ACC112 (cell line): Measurements from ENCODE around the gene DAPK2.
A peak's percentile ranks its signal among the peaks of the same experiment; 100 is the strongest.

Experiments
- H2AFZ ChIP-seq: fragments of 200-600 bp; sonication (generic); one replicate; pipeline ENCODE4 v1.6.0; 2017; ENCODE audit warnings: antibody characterized with exemption, low read length; ENCODE audit not compliant: unreplicated experiment
- H3K27ac ChIP-seq: fragments of 200-600 bp; sonication (generic); 2 replicates; pipeline ENCODE4 v1.5.1; 2014; ENCODE audit warnings: low read depth, mild to moderate bottlenecking, antibody characterized with exemption, low read length, moderate library complexity
- H3K27me3 ChIP-seq: fragments of 200-600 bp; sonication (generic); 2 replicates; pipeline ENCODE4 v1.6.1; 2014; ENCODE audit warnings: mild to moderate bottlenecking, antibody characterized with exemption, low read length, moderate library complexity, mixed read lengths; ENCODE audit not compliant: insufficient read depth
- H3K36me3 ChIP-seq: fragments of 200-600 bp; sonication (generic); 2 replicates; pipeline ENCODE4 v1.6.1; 2016; ENCODE audit warnings: mild to moderate bottlenecking, antibody characterized with exemption, low read length, moderate library complexity, mixed read lengths; ENCODE audit not compliant: insufficient read depth
- H3K4me1 ChIP-seq: fragments of 200-600 bp; sonication (generic); one replicate; pipeline ENCODE4 v1.6.1; 2016; ENCODE audit warnings: low read length, mixed read lengths; ENCODE audit not compliant: insufficient read depth, unreplicated experiment, control insufficient read depth
- H3K4me3 ChIP-seq: fragments of 200-600 bp; sonication (generic); 2 replicates; pipeline ENCODE4 v1.5.1; 2014; ENCODE audit warnings: mild to moderate bottlenecking, low read depth, low read length
- H3K79me2 ChIP-seq: fragments of 200-600 bp; sonication (generic); one replicate; pipeline ENCODE4 v1.6.0; 2016; ENCODE audit warnings: low read length; ENCODE audit not compliant: control insufficient read depth, unreplicated experiment, insufficient read depth

The DAPK2 gene

DNA sequence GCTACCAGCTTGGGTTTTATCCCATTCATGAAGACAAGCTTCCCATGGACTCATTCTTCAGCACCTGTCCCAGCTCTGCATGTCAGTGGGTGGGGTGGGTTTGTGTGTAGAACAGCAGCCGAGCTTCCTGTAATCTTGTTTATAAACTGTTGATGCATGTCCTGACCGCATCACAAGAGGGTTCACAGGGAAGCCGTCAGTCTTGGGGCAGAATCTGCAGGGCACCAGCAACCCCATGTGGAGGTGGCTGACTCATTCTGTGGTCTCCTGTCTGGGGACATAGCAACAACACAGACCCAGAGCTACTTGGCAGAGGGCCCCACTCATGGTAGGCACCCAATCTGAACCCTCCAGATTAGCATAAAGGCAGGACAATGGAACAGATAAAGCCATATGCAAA lies 35.6 kb downstream of the DAPK2 start:
- Histone ChIP-seq H3K27me3 (0 out of 2 replicates have a peak, but pooled peaks cover 3% of the 10 kb centered on the region), H3K4me1 (peaks cover 30% of the 10 kb centered on the region), H3K27ac (peak overlapping the region; percentile 28; the same call in 1 of the 2 replicates), H3K79me2 (no peaks in the 10 kb centered on the region), H2AFZ (no peak overlapping the region), H3K36me3 (no peaks in the 10 kb centered on the region), H3K4me3 (no peak overlapping the region)

DNA sequence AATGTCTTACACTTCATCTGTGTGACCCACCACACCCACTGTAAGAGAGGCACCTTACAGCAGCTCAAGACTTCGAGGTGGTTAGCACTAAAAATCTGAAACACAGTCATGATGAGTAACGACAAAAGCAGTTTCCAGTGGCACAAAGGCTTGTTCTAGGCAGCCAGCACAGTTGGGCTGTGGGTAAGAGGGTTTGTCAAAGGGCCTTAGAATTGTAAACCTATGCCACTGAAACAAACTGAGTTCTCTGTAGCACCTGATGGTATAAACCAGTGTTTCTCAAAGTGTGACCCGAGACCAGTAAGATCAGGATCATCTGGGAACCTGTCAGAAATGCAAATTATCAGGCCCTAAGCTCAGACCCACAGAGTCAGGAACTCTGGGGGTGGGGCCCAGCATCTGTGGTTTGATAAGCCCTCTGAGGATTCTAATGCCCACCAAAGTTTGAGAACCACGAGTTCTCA lies 36.5 kb downstream of the DAPK2 start:
- Histone ChIP-seq H3K27me3 (0 out of 2 replicates have a peak, but pooled peaks cover 3% of the 10 kb centered on the region), H3K79me2 (no peaks in the 10 kb centered on the region), H2AFZ (no peak overlapping the region), H3K4me1 (peaks cover 35% of the 10 kb centered on the region), H3K36me3 (no peaks in the 10 kb centered on the region), H3K4me3 (0 out of 2 replicates have a peak overlapping the region, but pooled peaks have one; percentile 20), H3K27ac (peak overlapping the region; percentile 28)

DNA sequence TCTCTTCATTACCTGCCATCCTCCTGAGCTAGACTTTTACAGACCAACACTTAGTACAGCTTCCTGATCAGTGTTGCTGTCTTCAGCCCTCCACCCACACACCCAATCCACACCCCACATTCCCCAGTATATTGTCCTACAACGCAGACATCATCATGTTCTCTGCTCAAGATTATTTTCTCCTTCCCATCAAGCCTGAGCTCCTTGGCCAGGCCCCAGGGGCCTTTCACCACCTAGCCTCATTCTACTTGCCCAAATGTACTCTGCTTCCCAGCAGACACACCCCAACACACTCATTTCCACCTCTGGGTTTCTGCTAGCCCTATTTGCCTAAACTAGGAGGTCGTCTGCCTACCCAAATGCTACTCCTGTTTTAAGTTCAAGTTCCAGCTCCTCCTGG lies 37.0 kb downstream of the DAPK2 start:
- H3K36me3 ChIP-seq: no peaks in the 10 kb centered on the region
- H3K27me3 ChIP-seq: 0 out of 2 replicates have a peak, but pooled peaks cover 3% of the 10 kb centered on the region
- no peak overlapping the region for H2AFZ ChIP-seq
- H3K27ac ChIP-seq: peak overlapping the region; percentile 28
- H3K4me1 ChIP-seq: peaks cover 41% of the 10 kb centered on the region
- H3K79me2 ChIP-seq: no peaks in the 10 kb centered on the region
- H3K4me3 ChIP-seq: peak overlapping the region; percentile 20; the same call in 1 of the 2 replicates

- no peak overlapping the region for H3K27ac ChIP-seq
- H3K4me3 ChIP-seq: no peak overlapping the region
- no peaks in the 10 kb centered on the region for H3K79me2 ChIP-seq
- H2AFZ ChIP-seq: no peak overlapping the region
- H3K4me1 ChIP-seq: peaks cover 39% of the 10 kb centered on the region
- 0 out of 2 replicates have a peak, but pooled peaks cover 3% of the 10 kb centered on the region for H3K27me3 ChIP-seq
- no peaks in the 10 kb centered on the region for H3K36me3 ChIP-seq
These were observed 38.1 kb downstream of the DAPK2 start for GRCh38 chr15:64008177-64008576.

- Histone ChIP-seq H3K79me2 (no peaks in the 10 kb centered on the region), H2AFZ (no peak overlapping the region), H3K4me3 (no peak overlapping the region), H3K36me3 (no peaks in the 10 kb centered on the region), H3K4me1 (peaks cover 39% of the 10 kb centered on the region), H3K27me3 (0 out of 2 replicates have a peak, but pooled peaks cover 3% of the 10 kb centered on the region), H3K27ac (no peak overlapping the region)
These were observed 39.6 kb downstream of the DAPK2 start for GRCh38 chr15:64006642-64007041.

- Histone ChIP-seq H3K4me1 (peaks cover 24% of the 10 kb centered on the region), H3K27ac (no peak overlapping the region), H3K4me3 (no peak overlapping the region), H3K36me3 (no peaks in the 10 kb centered on the region), H3K27me3 (0 out of 2 replicates have a peak, but pooled peaks cover 3% of the 10 kb centered on the region), H2AFZ (no peak overlapping the region), H3K79me2 (no peaks in the 10 kb centered on the region)
These were observed 41.7 kb downstream of the DAPK2 start for GRCh38 chr15:64004587-64004986.

GRCh38 chr15:64004056-64004455 lies 42.2 kb downstream of the DAPK2 start:
- Histone ChIP-seq H3K27me3 (0 out of 2 replicates have a peak, but pooled peaks cover 3% of the 10 kb centered on the region), H3K4me1 (peaks cover 23% of the 10 kb centered on the region), H3K27ac (no peak overlapping the region), H3K36me3 (no peaks in the 10 kb centered on the region), H2AFZ (no peak overlapping the region), H3K4me3 (no peak overlapping the region), H3K79me2 (no peaks in the 10 kb centered on the region)

- Histone ChIP-seq H3K4me1 (peaks cover 28% of the 10 kb centered on the region), H2AFZ (no peak overlapping the region), H3K36me3 (no peaks in the 10 kb centered on the region), H3K79me2 (no peaks in the 10 kb centered on the region), H3K4me3 (no peak overlapping the region), H3K27ac (no peak overlapping the region), H3K27me3 (0 out of 2 replicates have a peak, but pooled peaks cover 3% of the 10 kb centered on the region)
These were observed 43.1 kb downstream of the DAPK2 start for GRCh38 chr15:64003182-64003581.

DNA sequence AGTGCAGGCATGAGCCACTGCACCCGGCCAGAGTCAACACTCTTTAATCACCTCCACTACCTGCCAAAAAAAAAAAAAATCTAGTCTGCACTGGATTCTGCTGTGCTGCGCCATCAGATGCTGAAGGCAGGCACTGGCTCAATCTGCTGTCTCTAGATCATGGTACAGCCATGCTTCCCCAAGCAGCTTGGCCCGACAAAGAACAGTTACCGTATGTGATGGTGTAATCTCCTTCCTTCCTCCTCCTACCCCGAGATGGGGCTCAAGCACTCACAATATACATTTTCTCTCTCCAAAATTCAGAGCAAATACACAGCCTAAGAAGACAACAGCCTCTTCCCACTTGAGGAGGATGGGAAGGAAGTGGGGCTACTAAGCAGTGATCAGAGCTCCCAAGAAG lies 45.1 kb downstream of the DAPK2 start:
- H3K27ac ChIP-seq: no peak overlapping the region
- H3K4me1 ChIP-seq: peaks cover 34% of the 10 kb centered on the region
- no peak overlapping the region for H2AFZ ChIP-seq
- no peaks in the 10 kb centered on the region for H3K36me3 ChIP-seq
- H3K27me3 ChIP-seq: no peaks in the 10 kb centered on the region
- H3K79me2 ChIP-seq: no peaks in the 10 kb centered on the region
- no peak overlapping the region for H3K4me3 ChIP-seq

DNA sequence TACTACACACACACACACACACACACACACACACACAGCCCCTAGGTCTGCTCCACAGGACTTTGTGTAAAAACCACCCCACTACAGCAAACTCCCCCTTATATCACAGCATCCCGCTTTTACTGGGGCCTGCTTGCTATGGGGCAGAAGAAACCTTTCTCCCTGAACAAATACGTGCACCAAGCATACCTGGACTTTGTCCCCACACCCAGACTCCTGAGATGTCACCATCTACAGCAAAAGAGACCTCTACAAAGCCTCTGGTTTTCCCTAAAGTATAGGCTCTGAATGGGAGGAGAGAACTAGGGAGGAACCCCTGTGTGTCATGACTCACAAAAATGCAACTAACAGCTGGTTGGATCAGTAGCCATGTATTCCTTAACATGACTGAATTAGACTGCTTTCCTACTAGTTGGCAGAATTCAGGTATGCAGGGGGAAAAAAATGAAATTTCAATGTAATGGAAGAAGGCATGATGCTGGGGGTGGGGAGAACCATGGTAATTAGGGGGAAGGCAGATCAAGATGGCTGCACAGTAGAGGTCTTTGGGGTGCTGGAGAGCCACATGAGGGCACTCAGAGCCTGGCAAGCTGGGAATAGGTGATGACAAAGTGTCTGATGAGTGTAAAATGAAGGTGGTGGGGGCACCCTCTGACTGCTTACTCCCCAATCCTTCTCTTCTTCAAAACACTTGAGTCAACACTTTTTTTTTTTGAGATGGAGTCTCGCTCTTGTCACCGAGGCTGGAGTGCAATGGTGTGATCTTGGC lies 45.9 kb downstream of the DAPK2 start:
- H3K4me3 ChIP-seq: no peak overlapping the region
- no peak overlapping the region for H3K27ac ChIP-seq
- H3K36me3 ChIP-seq: no peaks in the 10 kb centered on the region
- no peak overlapping the region for H2AFZ ChIP-seq
- peaks cover 34% of the 10 kb centered on the region for H3K4me1 ChIP-seq
- no peaks in the 10 kb centered on the region for H3K27me3 ChIP-seq
- no peaks in the 10 kb centered on the region for H3K79me2 ChIP-seq

DNA sequence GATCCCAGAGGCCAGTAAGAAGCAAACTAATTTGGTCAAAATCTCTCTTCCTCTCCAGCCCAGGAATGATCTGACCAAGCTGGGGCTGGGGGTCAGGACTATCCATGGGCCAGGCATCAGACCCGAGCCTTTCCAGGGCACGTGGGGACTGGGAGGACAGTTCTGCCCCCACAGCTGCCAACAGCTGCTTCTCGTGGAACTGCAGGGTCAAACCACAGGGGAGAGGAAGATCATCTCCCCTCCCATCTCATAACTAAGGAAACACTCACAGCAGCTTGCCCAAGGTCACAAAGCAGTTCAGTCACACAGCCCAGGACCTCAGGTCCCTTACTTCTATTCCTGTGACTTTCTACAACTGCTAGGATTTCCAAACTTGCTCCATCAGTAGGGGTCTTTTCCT lies 47.1 kb downstream of the DAPK2 start:
- H3K79me2 ChIP-seq: no peaks in the 10 kb centered on the region
- no peak overlapping the region for H2AFZ ChIP-seq
- no peaks in the 10 kb centered on the region for H3K36me3 ChIP-seq
- no peaks in the 10 kb centered on the region for H3K27me3 ChIP-seq
- H3K27ac ChIP-seq: no peak overlapping the region
- peaks cover 23% of the 10 kb centered on the region for H3K4me1 ChIP-seq
- H3K4me3 ChIP-seq: no peak overlapping the region
